VCaP (cell line): ENCODE results near the gene ARHGAP26.

Source experiments
- H3K27ac ChIP-seq: fragments of 450-650 bp; 2 replicates; pipeline ENCODE4 v1.5.1; 2017
- TF ChIP-seq, protein P1 (sequence below): fragments of 450-650 bp; conservative IDR thresholded peaks from 2 replicates; pipeline ENCODE4 v1.5.1; 2017; ENCODE audit warnings: mild to moderate bottlenecking, moderate library complexity

ARHGAP26 gene

DNA sequence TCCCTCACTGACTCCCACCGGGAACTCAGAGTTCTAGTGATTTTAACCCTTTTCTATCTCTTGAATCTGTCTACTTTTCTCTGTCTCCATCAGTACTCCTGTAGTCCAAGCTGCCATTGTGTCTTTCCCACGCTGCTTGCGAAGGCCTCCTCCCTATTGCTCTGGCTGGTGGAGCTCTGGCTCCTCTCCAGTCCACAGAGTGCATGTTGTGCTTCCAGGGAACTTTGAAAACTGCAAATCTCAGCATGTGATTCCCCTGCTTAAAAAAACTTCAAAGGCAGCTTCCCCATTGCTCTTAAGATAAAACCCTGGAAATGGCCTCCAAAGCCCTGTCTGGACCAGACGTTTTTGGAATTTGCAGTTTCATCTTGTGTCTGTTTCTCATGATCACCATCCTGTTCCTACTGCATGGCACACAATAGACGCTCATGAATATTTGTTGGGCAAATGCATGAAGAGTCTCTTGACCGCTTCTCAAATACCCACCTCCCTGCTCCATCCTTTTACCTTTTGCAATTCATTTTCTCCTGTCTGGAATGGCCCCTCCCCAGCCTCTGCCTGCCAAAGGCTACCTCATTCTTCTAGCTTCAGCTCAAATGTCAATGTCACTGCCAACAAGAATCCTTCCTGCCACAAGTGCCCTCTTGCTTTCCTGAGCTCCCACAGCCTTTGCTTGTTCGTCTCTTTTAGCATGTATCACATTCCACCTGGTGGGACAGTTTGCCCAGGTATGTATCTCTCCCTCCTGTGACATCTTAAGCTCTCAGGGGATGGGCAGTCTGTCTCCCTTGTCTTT, 293.2 kb downstream of the ARHGAP26 start:
- TF ChIP-seq, protein P1, sequence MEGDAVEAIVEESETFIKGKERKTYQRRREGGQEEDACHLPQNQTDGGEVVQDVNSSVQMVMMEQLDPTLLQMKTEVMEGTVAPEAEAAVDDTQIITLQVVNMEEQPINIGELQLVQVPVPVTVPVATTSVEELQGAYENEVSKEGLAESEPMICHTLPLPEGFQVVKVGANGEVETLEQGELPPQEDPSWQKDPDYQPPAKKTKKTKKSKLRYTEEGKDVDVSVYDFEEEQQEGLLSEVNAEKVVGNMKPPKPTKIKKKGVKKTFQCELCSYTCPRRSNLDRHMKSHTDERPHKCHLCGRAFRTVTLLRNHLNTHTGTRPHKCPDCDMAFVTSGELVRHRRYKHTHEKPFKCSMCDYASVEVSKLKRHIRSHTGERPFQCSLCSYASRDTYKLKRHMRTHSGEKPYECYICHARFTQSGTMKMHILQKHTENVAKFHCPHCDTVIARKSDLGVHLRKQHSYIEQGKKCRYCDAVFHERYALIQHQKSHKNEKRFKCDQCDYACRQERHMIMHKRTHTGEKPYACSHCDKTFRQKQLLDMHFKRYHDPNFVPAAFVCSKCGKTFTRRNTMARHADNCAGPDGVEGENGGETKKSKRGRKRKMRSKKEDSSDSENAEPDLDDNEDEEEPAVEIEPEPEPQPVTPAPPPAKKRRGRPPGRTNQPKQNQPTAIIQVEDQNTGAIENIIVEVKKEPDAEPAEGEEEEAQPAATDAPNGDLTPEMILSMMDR: no peak
- no peak overlapping the region for H3K27ac ChIP-seq

DNA sequence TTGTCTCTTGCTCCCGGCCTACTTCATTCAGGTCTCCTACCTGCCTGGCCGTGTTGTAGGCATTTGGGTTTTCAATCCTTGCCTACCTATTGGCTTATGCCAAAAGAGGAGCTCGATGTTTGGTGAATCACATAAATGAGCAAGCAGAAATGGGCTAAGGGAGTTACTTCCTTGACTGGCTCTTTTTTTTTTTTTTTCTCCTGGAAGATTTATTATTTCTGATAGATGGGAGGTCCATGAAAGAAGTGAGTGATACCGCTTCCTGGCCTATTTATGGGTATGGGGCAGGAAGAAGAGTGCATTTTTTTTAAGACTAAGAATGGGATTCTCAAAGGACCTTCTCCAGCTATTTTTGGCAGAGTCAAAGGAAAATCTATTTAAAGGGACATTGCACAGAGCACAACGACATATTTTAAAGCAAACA, 294.1 kb downstream of the ARHGAP26 start:
- H3K27ac ChIP-seq: no peak overlapping the region
- TF ChIP-seq, protein P1: no peak

DNA sequence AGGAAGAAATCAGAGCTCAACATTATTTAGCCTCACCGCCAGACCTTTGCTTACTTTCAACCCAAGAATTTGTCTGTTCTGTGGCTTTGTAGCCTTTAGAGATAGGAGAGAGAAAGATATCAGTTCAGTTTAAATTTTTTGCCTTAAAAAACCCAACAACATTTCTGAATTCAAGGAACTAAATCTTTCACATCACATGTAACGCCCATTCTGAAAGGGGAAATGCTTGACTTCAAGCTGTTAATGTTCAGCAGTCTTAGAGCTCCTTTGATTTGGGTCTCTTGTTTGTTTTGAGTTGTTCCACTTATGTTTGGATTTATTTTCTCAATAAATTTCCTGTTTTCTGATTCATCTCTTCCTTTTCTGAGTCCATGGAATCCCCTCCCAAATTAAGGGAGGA, 294.5 kb downstream of the ARHGAP26 start:
- no peak overlapping the region for H3K27ac ChIP-seq
- TF ChIP-seq, protein P1: no peak

DNA sequence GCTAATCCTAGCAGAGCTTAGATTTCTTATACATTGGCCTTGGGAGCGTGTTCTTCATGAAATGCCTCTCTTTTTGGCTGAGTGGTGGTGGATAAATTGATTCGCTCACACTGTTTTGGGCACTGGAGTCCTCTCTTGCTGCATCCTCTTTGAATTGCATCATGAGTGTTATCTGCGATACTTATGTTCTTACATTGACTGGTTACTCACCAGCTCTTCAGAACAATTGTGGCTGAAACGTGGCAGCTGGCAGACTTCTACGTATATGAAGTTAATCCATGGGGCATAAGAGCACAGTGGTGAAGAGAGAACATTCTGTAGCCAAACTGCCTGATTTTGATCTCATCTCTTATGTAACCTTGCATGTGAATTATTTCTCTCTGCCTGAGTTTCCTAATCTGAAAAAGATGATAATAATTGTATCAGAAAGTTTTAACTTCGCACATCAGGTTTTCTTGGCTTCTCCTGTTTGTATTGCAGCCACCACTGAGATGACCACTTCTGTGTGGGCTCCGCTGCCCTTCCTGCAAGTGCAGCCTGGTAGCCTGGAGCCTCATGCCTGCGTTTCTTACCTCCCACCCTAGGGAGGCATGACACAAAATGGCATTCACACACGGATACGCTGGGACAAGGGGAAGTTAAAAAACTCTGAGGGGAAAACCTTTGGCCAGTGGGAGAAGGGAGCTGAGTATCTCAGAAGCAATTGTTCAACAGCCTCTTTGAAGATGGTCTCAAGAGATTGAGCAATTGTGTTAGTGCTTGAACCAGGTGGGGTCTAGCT, 295.2 kb downstream of the ARHGAP26 start:
- no peak overlapping the region for H3K27ac ChIP-seq
- TF ChIP-seq, protein P1: no peak

DNA sequence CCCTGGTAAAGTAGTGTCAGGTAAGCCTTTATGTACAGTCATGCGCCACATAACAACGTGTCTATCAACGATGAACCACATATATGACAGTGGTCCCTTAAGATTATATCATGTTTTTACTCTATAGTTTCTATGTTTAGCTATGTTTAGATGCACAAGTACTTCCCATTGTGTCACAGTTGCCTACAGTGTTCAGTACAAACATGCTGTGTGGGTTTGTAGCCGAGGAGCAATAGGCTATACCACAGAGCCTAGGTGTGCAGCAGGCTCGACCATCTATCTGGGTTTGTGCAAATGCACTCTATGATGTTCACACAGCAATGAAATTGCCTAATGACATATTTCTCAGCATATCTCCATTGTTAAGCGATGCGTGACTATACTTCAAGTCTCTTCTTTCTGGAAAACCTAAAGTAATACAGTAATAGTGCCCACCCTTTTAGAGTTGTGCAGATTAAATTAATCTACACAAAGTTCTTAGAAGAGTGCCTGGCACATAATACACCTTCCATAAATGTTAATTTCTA, 295.9 kb downstream of the ARHGAP26 start:
- H3K27ac ChIP-seq: no peak overlapping the region

DNA sequence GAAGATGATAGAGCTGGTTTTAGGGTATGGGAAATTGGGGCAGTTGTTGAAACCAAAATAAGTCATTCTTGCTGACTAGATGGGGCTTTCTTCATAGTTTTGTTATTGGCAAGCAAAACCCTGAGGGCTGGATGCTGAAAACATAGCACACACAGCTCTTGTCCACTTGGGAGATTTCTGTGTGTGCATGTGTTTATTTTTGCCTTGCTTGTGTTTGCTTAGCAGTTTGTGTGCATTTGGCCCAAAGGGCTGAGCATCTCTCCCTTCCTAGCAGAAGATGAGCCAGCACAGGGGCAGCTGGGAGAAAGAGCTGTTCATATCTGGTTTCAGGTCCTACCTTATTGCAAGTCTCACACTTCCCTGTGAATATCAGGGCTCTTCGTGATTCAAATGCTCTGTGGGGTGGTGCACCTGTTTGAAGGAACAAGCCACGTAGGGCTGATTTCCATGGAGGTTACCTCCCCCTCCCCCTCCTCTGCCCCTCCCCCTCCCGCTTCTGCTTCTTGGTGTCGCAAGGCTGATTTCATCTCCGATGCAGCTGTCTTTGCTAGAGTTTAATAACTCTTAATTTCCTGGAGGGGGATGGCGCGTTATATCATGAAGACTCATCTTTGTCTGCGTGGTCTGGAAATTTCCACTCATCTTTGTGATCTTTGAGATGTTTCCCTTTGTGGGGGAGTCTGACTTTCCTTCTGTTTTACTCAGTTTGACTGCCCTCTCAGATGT, 296.5 kb downstream of the ARHGAP26 start:
- TF ChIP-seq, protein P1: no peak
- H3K27ac ChIP-seq: no peak overlapping the region

More for the DNA sequence above, 295.9 kb downstream of the ARHGAP26 start:
- TF ChIP-seq, protein P1: no peak

DNA sequence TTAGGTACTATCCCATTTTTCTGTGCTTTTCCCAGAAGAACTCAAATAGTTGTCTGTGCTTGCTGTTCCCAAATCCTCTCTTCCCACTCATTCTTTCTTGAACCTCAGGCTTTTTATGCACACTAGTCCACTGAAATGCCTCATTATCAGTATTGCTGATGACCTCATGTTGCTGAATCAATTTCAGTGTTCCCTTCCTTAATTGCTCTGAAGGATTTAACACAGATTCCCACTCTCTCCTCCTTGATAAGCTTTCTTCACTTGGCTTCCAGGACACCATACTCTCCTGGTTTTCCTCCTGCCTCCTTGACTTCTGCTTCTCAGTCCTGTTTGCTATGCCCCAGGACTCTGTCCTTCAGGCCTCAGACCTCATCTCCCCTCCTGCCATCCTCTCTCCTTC, 298.5 kb downstream of the ARHGAP26 start:
- TF ChIP-seq, protein P1: no peak
- no peak overlapping the region for H3K27ac ChIP-seq
